Raji (cell line): ENCODE data around the gene CYB5R4.

Source experiments
- POLR2A ChIP-seq: IDR thresholded peaks from 2 replicates; pipeline ENCODE4 v1.6.1; 2011; ENCODE audit warnings: low read depth, low read length, control low read depth; ENCODE audit not compliant: insufficient read depth

CYB5R4 gene

GRCh38 chr6:83952830-83953229 lies 93.3 kb downstream of the CYB5R4 start:
- TF ChIP-seq POLR2A = no peak

GRCh38 chr6:83954371-83954770 lies 94.9 kb downstream of the CYB5R4 start:
- no peak for TF ChIP-seq POLR2A

GRCh38 chr6:83958241-83958685 lies 98.8 kb downstream of the CYB5R4 start:
- no peak for TF ChIP-seq POLR2A

GRCh38 chr6:83960664-83961063 lies 101.2 kb downstream of the CYB5R4 start:
- TF ChIP-seq POLR2A = no peak

- TF ChIP-seq POLR2A = no peak
Measured at GRCh38 chr6:83962582-83962981, 103.1 kb downstream of the CYB5R4 start.

GRCh38 chr6:83966539-83966938 lies 107.0 kb downstream of the CYB5R4 start:
- no peak for TF ChIP-seq POLR2A

- TF ChIP-seq POLR2A = no peak
Measured at GRCh38 chr6:83970582-83970981, 111.1 kb downstream of the CYB5R4 start.

- TF ChIP-seq POLR2A = no peak
Measured at GRCh38 chr6:83974409-83975050, 115.0 kb downstream of the CYB5R4 start.

GRCh38 chr6:83976037-83976755 lies 116.7 kb downstream of the CYB5R4 start:
- no peak for TF ChIP-seq POLR2A

- TF ChIP-seq POLR2A = no peak
Measured at GRCh38 chr6:83976871-83977270, 117.4 kb downstream of the CYB5R4 start.

- no peak for TF ChIP-seq POLR2A
Measured at GRCh38 chr6:83978324-83978734, 118.8 kb downstream of the CYB5R4 start.

- TF ChIP-seq POLR2A = no peak
Measured at GRCh38 chr6:83978997-83979396, 119.5 kb downstream of the CYB5R4 start.

GRCh38 chr6:83984411-83984810 lies 124.9 kb downstream of the CYB5R4 start:
- no peak for TF ChIP-seq POLR2A

- no peak for TF ChIP-seq POLR2A
Measured at GRCh38 chr6:83985308-83985713, 125.8 kb downstream of the CYB5R4 start.

GRCh38 chr6:83985715-83986114 lies 126.2 kb downstream of the CYB5R4 start:
- no peak for TF ChIP-seq POLR2A

- no peak for TF ChIP-seq POLR2A
Measured at GRCh38 chr6:83998021-83998584, 138.6 kb downstream of the CYB5R4 start.
